ENCODE data around the gene ABCC11.
A peak's percentile ranks its signal among the peaks of the same experiment; 100 is the strongest.

The ABCC11 gene

GRCh38 chr16:48165961-48166578 lies 81.3 kb downstream of the ABCC11 start:
- no peak for TF ChIP-seq CTCF (IDR thresholded peaks at IDR 0.05; ENCODE audit: low read depth, low read length)
- H3K4me1 ChIP-seq, result no peaks in the 10 kb centered on the region
- no peaks in the 10 kb centered on the region for H3K36me3 ChIP-seq
- no peaks in the 10 kb centered on the region for H3K9me3 ChIP-seq
- no peak overlapping the region for H3K4me3 ChIP-seq (ENCODE audit: low read depth, low read length)
- no peaks in the 10 kb centered on the region for H3K27me3 ChIP-seq
- DNase-seq, result peak; percentile 38

GRCh38 chr16:48164907-48165715 lies 82.2 kb downstream of the ABCC11 start:
- Histone ChIP-seq H3K4me3 (ENCODE audit: low read depth, low read length) (0 out of 2 replicates have a peak overlapping the region, but pooled peaks have one; percentile 15), H3K4me1 (no peaks in the 10 kb centered on the region), H3K27me3 (no peaks in the 10 kb centered on the region), H3K9me3 (no peaks in the 10 kb centered on the region), H3K36me3 (no peaks in the 10 kb centered on the region)
- DNase-seq, result peak; percentile 72
- TF ChIP-seq CTCF (IDR thresholded peaks at IDR 0.05; ENCODE audit: low read depth, low read length), result peak; percentile 83

- no peak for DNase-seq
- no peaks in the 10 kb centered on the region for H3K27me3 ChIP-seq
- no peak overlapping the region for H3K4me3 ChIP-seq (ENCODE audit: low read depth, low read length)
- H3K4me1 ChIP-seq, result no peaks in the 10 kb centered on the region
- H3K36me3 ChIP-seq, result no peaks in the 10 kb centered on the region
- TF ChIP-seq CTCF (IDR thresholded peaks at IDR 0.05; ENCODE audit: low read depth, low read length), result no peak
- H3K9me3 ChIP-seq, result no peaks in the 10 kb centered on the region
Measured at GRCh38 chr16:48162839-48163410, 84.4 kb downstream of the ABCC11 start.

GRCh38 chr16:48161906-48162305 lies 85.4 kb downstream of the ABCC11 start:
- H3K36me3 ChIP-seq, result no peaks in the 10 kb centered on the region
- TF ChIP-seq CTCF (IDR thresholded peaks at IDR 0.05; ENCODE audit: low read depth, low read length), result no peak
- H3K9me3 ChIP-seq, result no peaks in the 10 kb centered on the region
- H3K27me3 ChIP-seq, result no peaks in the 10 kb centered on the region
- H3K4me3 ChIP-seq (ENCODE audit: low read depth, low read length), result no peak overlapping the region
- DNase-seq, result no peak
- H3K4me1 ChIP-seq, result no peaks in the 10 kb centered on the region

GRCh38 chr16:48160575-48160974 lies 86.8 kb downstream of the ABCC11 start:
- Histone ChIP-seq H3K4me1 (no peaks in the 10 kb centered on the region), H3K36me3 (no peaks in the 10 kb centered on the region), H3K4me3 (ENCODE audit: low read depth, low read length) (no peak overlapping the region), H3K9me3 (no peaks in the 10 kb centered on the region), H3K27me3 (no peaks in the 10 kb centered on the region)
- no peak for TF ChIP-seq CTCF (IDR thresholded peaks at IDR 0.05; ENCODE audit: low read depth, low read length)
- no peak for DNase-seq

GRCh38 chr16:48158296-48158695 lies 89.0 kb downstream of the ABCC11 start:
- TF ChIP-seq CTCF (IDR thresholded peaks at IDR 0.05; ENCODE audit: low read depth, low read length), result no peak
- Histone ChIP-seq H3K4me3 (ENCODE audit: low read depth, low read length) (no peak overlapping the region), H3K4me1 (no peaks in the 10 kb centered on the region), H3K36me3 (no peaks in the 10 kb centered on the region), H3K27me3 (no peaks in the 10 kb centered on the region), H3K9me3 (no peaks in the 10 kb centered on the region)
- no peak for DNase-seq

Data from BE2C (cell line).